Large intestine (tissue), 3 donors: ENCODE data around the gene PALM3. TPM values are rescaled to one million over a fixed set of nuclear protein-coding genes. Genes with fewer than 3 reads are reported as not detected.
A peak's percentile ranks its signal among the peaks of the same experiment; 100 is the strongest.

ENCODE experiments used
- DNase-seq, 2 donors: peaks; one replicate each; pipeline versions ENCODE4 v3.0.0 to v3.0.0-alpha.2; 2013
- H3K27ac ChIP-seq: one replicate; pipeline ENCODE4 v1.5.1; 2013; ENCODE audit warnings: low read length
- H3K27me3 ChIP-seq: 2 replicates; pipeline ENCODE4 v1.6.1; 2013; ENCODE audit warnings: low read length; ENCODE audit not compliant: control insufficient read depth, insufficient read depth
- H3K36me3 ChIP-seq: 2 replicates; pipeline ENCODE4 v1.6.1; 2013; ENCODE audit warnings: low read length; ENCODE audit not compliant: control insufficient read depth, insufficient read depth
- H3K4me1 ChIP-seq: one replicate; pipeline ENCODE4 v1.6.1; 2013; ENCODE audit warnings: low read length; ENCODE audit not compliant: control insufficient read depth, insufficient read depth
- H3K4me3 ChIP-seq: one replicate; pipeline ENCODE4 v1.5.1; 2013; ENCODE audit warnings: low read length
- H3K9me3 ChIP-seq: one replicate; pipeline ENCODE4 v1.6.1; 2013; ENCODE audit warnings: mild to moderate bottlenecking, low read depth, low read length, moderate library complexity; ENCODE audit not compliant: control insufficient read depth
- WGBS: methylation state at CpG from one replicate; pipeline ENCODE4 v1.1.5; 2013; ENCODE audit warnings: low lambda C conversion rate; ENCODE audit not compliant: insufficient coverage; 5-methylcytosine and 5-hydroxymethylcytosine counted together
- polyA plus RNA-seq: library from polyadenylated mRNA; unstranded; fragments of 120-200 nt; gene quantifications from one replicate; pipeline ENCODE4 v1.2.1, GENCODE V29; 2013

Gene PALM3
- polyA plus RNA-seq, 1 donor = 2.3 TPM

DNA sequence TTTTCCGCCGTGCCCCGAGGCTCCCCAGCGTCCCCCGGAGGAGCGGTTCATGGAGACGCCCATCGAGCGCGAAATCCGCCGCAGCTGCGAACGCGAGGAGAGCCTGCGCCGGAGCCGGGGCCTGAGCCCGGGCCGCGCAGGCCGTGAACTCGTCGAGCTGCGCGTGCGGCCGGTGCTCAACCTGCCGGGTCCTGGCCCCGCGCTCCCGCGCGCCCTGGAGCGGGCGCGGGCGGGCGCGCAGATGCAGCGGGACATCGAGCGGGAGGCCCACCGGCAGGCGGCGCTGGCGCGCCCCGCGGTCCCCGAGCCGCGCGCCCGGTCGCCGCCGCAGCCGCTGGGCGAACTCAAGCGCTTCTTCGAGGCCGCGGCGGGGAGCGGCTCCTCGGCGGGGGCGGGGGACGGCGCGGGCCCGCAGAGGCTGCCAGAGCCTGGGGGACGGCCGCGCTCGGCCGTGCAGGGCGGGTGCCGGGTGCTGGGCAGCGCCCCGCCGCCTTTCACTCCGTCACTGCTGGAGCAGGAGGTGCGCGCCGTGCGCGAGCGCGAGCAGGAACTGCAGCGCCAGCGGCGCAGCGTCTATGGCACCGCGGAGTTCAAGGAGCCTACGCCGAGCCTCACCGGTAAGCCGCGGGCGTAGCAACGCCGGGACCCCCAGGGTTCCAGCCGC, 11.5 kb upstream of the PALM3 start:
- no CpG with 5 or more reads among the region's 106 CpGs for WGBS

DNA sequence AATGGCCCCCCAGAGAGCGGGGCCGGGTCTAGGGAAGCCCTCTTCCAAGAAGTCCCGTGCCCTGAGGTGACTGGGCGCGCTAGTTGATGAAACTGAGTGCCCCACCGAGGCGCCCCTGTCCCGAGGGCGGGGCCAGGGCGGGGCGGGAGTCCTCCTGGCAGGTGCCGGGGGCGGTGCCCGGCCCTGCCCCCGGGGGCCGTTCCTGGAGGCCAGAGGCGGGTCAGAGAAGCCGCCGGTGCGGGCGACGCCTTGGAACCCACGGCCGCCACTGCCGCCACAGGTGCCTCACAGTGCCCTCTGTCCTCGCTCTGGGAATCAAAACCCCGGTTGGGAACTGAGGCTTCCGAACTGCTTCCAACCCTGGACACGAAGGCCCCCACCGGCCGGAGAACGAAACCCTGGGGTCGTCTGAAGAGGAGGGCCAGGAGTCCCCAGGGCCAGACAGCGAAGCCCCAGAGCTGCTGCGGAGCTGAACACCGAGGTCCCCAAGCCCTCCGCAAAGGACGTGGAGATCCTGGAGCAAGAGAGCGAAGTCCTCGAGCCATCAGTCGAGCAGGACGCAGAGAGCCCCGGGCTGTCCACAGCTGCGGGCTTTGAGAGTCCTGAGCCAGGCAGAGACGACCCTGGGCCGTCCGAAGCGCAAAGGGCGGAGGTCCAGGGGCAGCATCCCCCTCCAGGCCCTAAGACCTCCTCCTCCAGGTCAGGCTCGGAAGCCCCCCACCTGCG, 10.8 kb upstream of the PALM3 start, which contains the start of gene MISP3:
Gene MISP3, plus strand, starts transcription at position 252 of the 726 bp plus-strand sequence. CDS start 524 bp downstream, outside the sequence.
- no CpG with 5 or more reads among the region's 51 CpGs for WGBS
- no peaks in the 10 kb centered on the region for H3K36me3 ChIP-seq

More for the DNA sequence above, 11.5 kb upstream of the PALM3 start:
- Histone ChIP-seq H3K27ac (peak overlapping the region; percentile 98), H3K4me3 (peak overlapping the region; percentile 86), H3K36me3 (no peaks in the 10 kb centered on the region), H3K27me3 (peaks cover 2% of the 10 kb centered on the region), H3K4me1 (peaks cover 12% of the 10 kb centered on the region), H3K9me3 (peaks cover 3% of the 10 kb centered on the region)
- DNase-seq = peak; percentile 68 to 90

GRCh38 chr19:14070268-14071050, 8.6 kb upstream of the PALM3 start:
- peaks cover 3% of the 10 kb centered on the region for H3K9me3 ChIP-seq
- H3K27ac ChIP-seq = no peak overlapping the region
- H3K4me3 ChIP-seq = no peak overlapping the region
- no CpG with 5 or more reads among the region's 43 CpGs for whole genome bisulfite sequencing
- no peak for DNase-seq
- peaks cover 12% of the 10 kb centered on the region for H3K4me1 ChIP-seq
- peaks cover 2% of the 10 kb centered on the region for H3K27me3 ChIP-seq
- no peaks in the 10 kb centered on the region for H3K36me3 ChIP-seq

More for the DNA sequence above, 10.8 kb upstream of the PALM3 start, which contains the start of gene MISP3:
- peak; percentile 70 to 88 for DNase-seq
- H3K27ac ChIP-seq = peak within 1 kb of the TSS; percentile 98
- H3K4me3 ChIP-seq = peak within 1 kb of the TSS; percentile 86
- peaks cover 3% of the 10 kb centered on the region for H3K9me3 ChIP-seq
- peaks cover 2% of the 10 kb centered on the region for H3K27me3 ChIP-seq
- peaks cover 12% of the 10 kb centered on the region for H3K4me1 ChIP-seq

DNA sequence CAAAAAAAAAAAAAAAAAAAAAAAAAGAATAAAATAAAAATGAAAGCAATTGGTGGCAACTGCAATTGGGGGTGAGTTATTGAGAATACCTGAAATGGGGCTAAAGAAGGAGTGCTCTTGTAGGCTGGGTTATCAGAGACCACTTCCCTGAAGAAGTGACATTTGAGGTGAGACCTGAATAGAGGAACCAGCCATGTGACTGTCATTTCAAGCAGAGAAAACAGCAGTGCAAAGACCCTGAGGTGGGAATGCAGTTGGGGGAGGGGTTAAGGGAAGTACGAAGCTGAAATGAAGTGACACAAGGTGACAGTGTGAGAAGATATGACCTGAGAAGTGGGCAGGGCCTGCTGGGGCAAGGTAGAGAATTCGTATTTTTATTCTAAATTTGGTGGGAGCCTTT, 4.3 kb upstream of the PALM3 start:
- H3K9me3 ChIP-seq = peaks cover 3% of the 10 kb centered on the region
- no peak for DNase-seq
- H3K27ac ChIP-seq = no peak overlapping the region
- H3K27me3 ChIP-seq = no peaks in the 10 kb centered on the region
- peaks cover 12% of the 10 kb centered on the region for H3K4me1 ChIP-seq
- H3K4me3 ChIP-seq = no peak overlapping the region
- H3K36me3 ChIP-seq = no peaks in the 10 kb centered on the region
- 50% methylated on average over 1 of the region's 2 CpGs for WGBS

DNA sequence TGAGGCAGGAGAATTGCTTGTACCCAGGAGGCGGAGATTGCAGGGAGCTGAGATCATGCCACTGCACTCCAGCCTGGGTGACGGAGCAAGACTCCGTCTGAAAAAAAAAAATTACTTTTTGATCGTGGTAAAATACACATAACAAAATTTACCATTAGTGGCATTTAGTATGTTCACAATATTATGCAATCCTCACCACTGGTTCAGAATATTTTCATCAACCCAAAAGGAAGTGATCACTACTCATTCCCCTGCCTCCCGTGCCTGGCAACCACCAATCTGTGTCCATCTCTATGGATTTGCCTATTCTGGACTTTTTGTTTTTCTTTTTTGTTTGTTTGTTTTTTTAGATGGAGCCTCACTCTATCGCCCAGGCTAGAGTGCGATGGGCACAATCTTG, 1.2 kb upstream of the PALM3 start:
- Histone ChIP-seq H3K27ac (no peak overlapping the region), H3K4me1 (peaks cover 27% of the 10 kb centered on the region), H3K27me3 (peaks cover 17% of the 10 kb centered on the region), H3K36me3 (no peaks in the 10 kb centered on the region), H3K4me3 (no peak overlapping the region), H3K9me3 (peaks cover 2% of the 10 kb centered on the region)
- 80% methylated on average over 2 of the region's 7 CpGs for WGBS
- no peak for DNase-seq

DNA sequence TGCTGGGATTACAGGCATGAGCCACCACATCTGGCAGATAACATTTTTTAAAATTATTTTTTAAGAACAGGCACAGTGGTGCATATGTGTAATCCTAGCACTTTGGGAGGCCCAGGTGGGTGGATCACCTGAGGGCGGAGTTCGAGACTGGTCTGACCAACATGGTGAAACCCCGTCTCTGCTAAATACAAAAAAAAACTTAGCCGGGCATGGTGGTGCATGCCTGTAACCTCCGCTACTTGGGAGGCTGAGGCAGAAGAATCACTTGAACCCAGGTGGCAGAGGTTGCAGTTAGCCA, 631 bp upstream of the PALM3 start:
- no peak overlapping the region for H3K4me3 ChIP-seq
- H3K36me3 ChIP-seq = no peaks in the 10 kb centered on the region
- no peak overlapping the region for H3K27ac ChIP-seq
- WGBS = no CpG with 5 or more reads among the region's 5 CpGs
- no peak for DNase-seq
- H3K27me3 ChIP-seq = peaks cover 21% of the 10 kb centered on the region
- H3K4me1 ChIP-seq = peaks cover 27% of the 10 kb centered on the region
- H3K9me3 ChIP-seq = peaks cover 2% of the 10 kb centered on the region

GRCh38 chr19:14061081-14061749, 661 bp downstream of the PALM3 start:
- DNase-seq = peak in 1 of 2 donors; percentile 53
- Histone ChIP-seq H3K4me1 (peaks cover 27% of the 10 kb centered on the region), H3K36me3 (no peaks in the 10 kb centered on the region), H3K27me3 (peaks cover 23% of the 10 kb centered on the region), H3K4me3 (no peak overlapping the region), H3K9me3 (peaks cover 2% of the 10 kb centered on the region), H3K27ac (no peak overlapping the region)
- no CpG with 5 or more reads among the region's 9 CpGs for WGBS

GRCh38 chr19:14059652-14060155, 2.2 kb downstream of the PALM3 start:
- Histone ChIP-seq H3K27me3 (peaks cover 23% of the 10 kb centered on the region), H3K4me1 (peaks cover 27% of the 10 kb centered on the region), H3K27ac (no peak overlapping the region), H3K4me3 (no peak overlapping the region), H3K9me3 (peaks cover 2% of the 10 kb centered on the region), H3K36me3 (no peaks in the 10 kb centered on the region)
- WGBS = no CpG with 5 or more reads among the region's 8 CpGs
- DNase-seq = peak; percentile 75 to 78

DNA sequence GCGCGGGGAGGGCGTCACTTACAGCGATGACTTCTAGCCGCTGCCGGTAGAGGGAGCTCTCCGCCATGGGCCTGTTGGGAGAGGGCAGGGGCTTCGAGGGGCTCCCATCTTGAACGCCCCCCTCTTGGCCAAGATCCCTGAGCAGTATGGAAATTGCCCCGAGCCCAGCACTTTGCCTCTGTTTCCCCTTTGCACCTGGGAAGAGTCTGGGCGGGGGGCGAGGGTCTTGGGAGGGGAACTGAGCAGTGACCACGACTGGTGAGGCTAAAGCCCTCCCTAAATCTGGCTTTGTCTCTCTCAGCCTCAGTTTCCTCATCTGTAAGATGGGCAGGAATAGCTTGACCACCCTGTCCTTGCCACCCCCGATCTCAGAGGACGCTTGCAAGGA, 2.8 kb downstream of the PALM3 start:
- Histone ChIP-seq H3K4me1 (peaks cover 27% of the 10 kb centered on the region), H3K4me3 (no peak overlapping the region), H3K27me3 (peaks cover 23% of the 10 kb centered on the region), H3K36me3 (no peaks in the 10 kb centered on the region), H3K9me3 (peaks cover 2% of the 10 kb centered on the region), H3K27ac (no peak overlapping the region)
- WGBS = no CpG with 5 or more reads among the region's 15 CpGs
- DNase-seq = no peak
